Activated CD4-positive, alpha-beta T cell treated with anti-CD3 and anti-CD28 coated beads, Interleukin-10, Interleukin-2, amounts not matched to agents 100 ng/mL and 50 ng/mL, durations not matched to agents 16 hours and 8 hours (primary cell): ENCODE data around the gene FAM168A.
A peak's percentile ranks its signal among the peaks of the same experiment; 100 is the strongest.

Experiments
- DNase-seq: peaks from one replicate; pipeline ENCODE4 v3.0.0-alpha.2; 2020

FAM168A gene

GRCh38 chr11:73397468-73398131 lies 200.3 kb downstream of the FAM168A start:
- no peak for DNase-seq

- no peak for DNase-seq
Measured at GRCh38 chr11:73396985-73397384, 200.9 kb downstream of the FAM168A start.

GRCh38 chr11:73396251-73396930 lies 201.5 kb downstream of the FAM168A start:
- no peak for DNase-seq

GRCh38 chr11:73395297-73396208 lies 202.4 kb downstream of the FAM168A start:
- no peak for DNase-seq

GRCh38 chr11:73394416-73395296 lies 203.3 kb downstream of the FAM168A start:
- DNase-seq, result no peak

- peak; percentile 65 for DNase-seq
Measured at GRCh38 chr11:73393479-73394415, 204.2 kb downstream of the FAM168A start.

- no peak for DNase-seq
Measured at GRCh38 chr11:73393011-73393380, 204.9 kb downstream of the FAM168A start.

- no peak for DNase-seq
Measured at GRCh38 chr11:73392108-73393010, 205.6 kb downstream of the FAM168A start.

- DNase-seq, result no peak
Measured at GRCh38 chr11:73391665-73392064, 206.2 kb downstream of the FAM168A start.

GRCh38 chr11:73390601-73391565 lies 207.0 kb downstream of the FAM168A start:
- DNase-seq, result no peak

GRCh38 chr11:73389916-73390315 lies 208.0 kb downstream of the FAM168A start:
- DNase-seq, result no peak

- no peak for DNase-seq
Measured at GRCh38 chr11:73389134-73389525, 208.8 kb downstream of the FAM168A start.

GRCh38 chr11:73388265-73389133 lies 209.4 kb downstream of the FAM168A start:
- DNase-seq, result no peak

- no peak for DNase-seq
Measured at GRCh38 chr11:73387594-73388264, 210.2 kb downstream of the FAM168A start.

- no peak for DNase-seq
Measured at GRCh38 chr11:73386546-73386945, 211.4 kb downstream of the FAM168A start.

- no peak for DNase-seq
Measured at GRCh38 chr11:73386016-73386415, 211.9 kb downstream of the FAM168A start.
